Subcutaneous abdominal adipose tissue (tissue), 5 donors: ENCODE measurements around the gene CREB1.

Experiments used
- H3K27ac ChIP-seq: one replicate; pipeline ENCODE4 v1.7.0; 2013; ENCODE audit warnings: low read depth, mild to moderate bottlenecking, inconsistent platforms, low read length, moderate library complexity
- H3K27me3 ChIP-seq, 5 donors: one replicate each; pipeline ENCODE4 v1.7.0; 2013; ENCODE audit warnings: low read length in 5 of 5, inconsistent platforms in 1 of 5; ENCODE audit not compliant: control insufficient read depth in 5 of 5, insufficient read depth in 4 of 5
- H3K36me3 ChIP-seq, 5 donors: one replicate each; pipeline ENCODE4 v1.7.0; 2013; ENCODE audit warnings: low read length in 5 of 5; ENCODE audit not compliant: control insufficient read depth in 5 of 5, insufficient read depth in 5 of 5
- H3K4me1 ChIP-seq, 5 donors: one replicate each; pipeline ENCODE4 v1.7.0; 2013; ENCODE audit warnings: low read length in 5 of 5, mild to moderate bottlenecking in 3 of 5, moderate library complexity in 1 of 5; ENCODE audit not compliant: control insufficient read depth in 5 of 5, insufficient read depth in 5 of 5
- H3K4me3 ChIP-seq, 5 donors: one replicate each; pipeline ENCODE4 v1.7.0; 2013; ENCODE audit warnings: low read length in 5 of 5, low read depth in 1 of 5
- H3K9ac ChIP-seq, 5 donors: one replicate each; pipeline ENCODE4 v1.7.0; 2013; ENCODE audit warnings: low read length in 5 of 5, mild to moderate bottlenecking in 4 of 5, moderate library complexity in 3 of 5
- H3K9me3 ChIP-seq, 5 donors: one replicate each; pipeline ENCODE4 v1.7.0; 2013; ENCODE audit warnings: low read length in 5 of 5; ENCODE audit not compliant: control insufficient read depth in 5 of 5
- donor health status: healthy.
- donor health status: healthy.
- donor health status: healthy.
- donor health status: healthy.
- donor health status: healthy.

Gene CREB1

DNA sequence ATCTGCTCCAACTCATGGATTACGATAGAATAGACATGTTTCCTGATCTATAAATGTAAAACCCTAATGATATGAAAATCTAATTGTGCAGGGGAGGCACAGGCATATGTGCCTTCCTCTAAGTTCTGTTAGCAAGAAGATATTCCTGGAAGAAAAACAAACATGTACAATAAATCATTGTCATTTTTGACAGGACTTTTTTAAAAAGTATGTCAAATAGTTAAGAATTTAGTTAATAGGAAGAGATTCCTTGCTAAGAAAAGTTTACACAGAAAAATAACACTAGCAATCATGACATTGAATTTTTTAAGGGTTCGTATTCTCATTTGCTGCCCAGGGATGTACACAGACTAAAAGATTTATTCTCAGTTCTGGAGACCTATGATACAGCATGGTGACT lies 15.3 kb upstream of the CREB1 start:
- no peak overlapping the region for H3K4me3 ChIP-seq
- no peaks in the 10 kb centered on the region for H3K9me3 ChIP-seq
- H3K36me3 ChIP-seq: no peaks in the 10 kb centered on the region
- peak overlapping the region in 2 of 5 donors; percentile 11 to 48 for H3K9ac ChIP-seq
- H3K27ac ChIP-seq: peak overlapping the region; percentile 86
- H3K27me3 ChIP-seq: no peaks in the 10 kb centered on the region
- peaks cover 0 to 8% (median 6%) of the 10 kb centered on the region in 5 donors for H3K4me1 ChIP-seq

DNA sequence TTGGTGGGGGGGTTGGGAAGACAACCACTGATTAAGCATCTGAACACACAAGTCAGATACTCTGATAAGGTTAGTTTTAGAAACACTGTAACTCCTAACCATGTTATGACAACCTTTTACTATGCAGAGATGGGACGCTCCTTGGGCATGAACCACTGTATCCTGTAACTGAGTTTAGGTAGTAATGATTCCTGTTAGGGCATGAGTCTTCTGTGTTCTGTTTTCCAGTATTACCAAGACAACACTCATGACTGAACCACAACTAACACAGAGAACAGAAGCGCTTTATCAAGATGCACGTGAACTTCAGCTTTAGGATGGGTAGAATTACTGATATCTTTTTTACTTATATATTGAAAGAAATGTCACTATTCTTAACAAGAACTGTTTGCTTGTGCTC lies 14.1 kb upstream of the CREB1 start:
- Histone ChIP-seq H3K9ac (no peak overlapping the region), H3K36me3 (no peaks in the 10 kb centered on the region), H3K9me3 (no peaks in the 10 kb centered on the region), H3K27me3 (no peaks in the 10 kb centered on the region), H3K27ac (no peak overlapping the region), H3K4me1 (peaks cover 0 to 8% (median 6%) of the 10 kb centered on the region in 5 donors), H3K4me3 (no peak overlapping the region)

DNA sequence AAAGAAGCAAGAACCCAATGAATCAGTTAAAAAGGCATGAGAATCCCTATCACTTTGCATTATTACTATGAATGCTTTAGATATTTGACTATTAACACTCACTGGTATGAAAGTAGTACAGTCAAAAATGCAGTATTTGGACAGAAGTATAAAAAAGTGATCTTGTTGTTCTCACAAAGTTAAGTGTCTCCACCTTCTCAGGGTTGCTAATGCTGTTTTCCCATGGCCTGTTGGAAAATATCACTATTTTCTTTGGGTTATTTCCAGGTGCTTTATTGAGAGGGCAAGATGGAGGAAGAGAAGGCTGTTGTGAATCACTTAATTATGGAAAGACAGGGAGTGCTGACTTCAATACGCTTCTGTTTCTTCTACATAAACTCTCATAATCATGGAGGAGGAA lies 13.6 kb upstream of the CREB1 start:
- H3K9me3 ChIP-seq: no peaks in the 10 kb centered on the region
- no peaks in the 10 kb centered on the region for H3K27me3 ChIP-seq
- no peak overlapping the region for H3K27ac ChIP-seq
- peaks cover 0 to 8% (median 6%) of the 10 kb centered on the region in 5 donors for H3K4me1 ChIP-seq
- H3K36me3 ChIP-seq: no peaks in the 10 kb centered on the region
- H3K4me3 ChIP-seq: no peak overlapping the region
- no peak overlapping the region for H3K9ac ChIP-seq

DNA sequence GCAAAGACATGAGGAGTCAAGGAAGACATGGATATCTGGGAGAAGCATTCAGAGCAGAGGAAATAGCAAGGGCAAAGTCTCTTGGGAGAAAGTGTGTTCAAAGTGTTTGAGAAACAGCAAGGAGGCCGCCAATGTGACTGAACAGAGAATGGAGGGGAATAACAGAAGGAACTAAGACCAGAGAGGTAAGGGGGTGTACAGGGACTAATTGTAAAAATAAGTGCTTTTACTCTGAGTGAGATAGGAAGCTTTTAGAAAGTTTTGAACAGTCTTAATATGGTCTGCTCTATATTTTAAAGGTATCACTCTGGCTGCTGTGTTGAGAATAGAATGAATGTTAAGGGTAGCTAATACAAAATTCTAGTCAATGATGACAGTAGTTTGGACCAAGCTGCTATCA lies 6.8 kb upstream of the CREB1 start:
- no peaks in the 10 kb centered on the region for H3K27me3 ChIP-seq
- H3K4me3 ChIP-seq: no peak overlapping the region
- no peak overlapping the region for H3K27ac ChIP-seq
- H3K9ac ChIP-seq: no peak overlapping the region
- H3K9me3 ChIP-seq: no peaks in the 10 kb centered on the region
- no peaks in the 10 kb centered on the region for H3K36me3 ChIP-seq
- H3K4me1 ChIP-seq: peaks cover 0 to 9% (median 2%) of the 10 kb centered on the region in 5 donors

DNA sequence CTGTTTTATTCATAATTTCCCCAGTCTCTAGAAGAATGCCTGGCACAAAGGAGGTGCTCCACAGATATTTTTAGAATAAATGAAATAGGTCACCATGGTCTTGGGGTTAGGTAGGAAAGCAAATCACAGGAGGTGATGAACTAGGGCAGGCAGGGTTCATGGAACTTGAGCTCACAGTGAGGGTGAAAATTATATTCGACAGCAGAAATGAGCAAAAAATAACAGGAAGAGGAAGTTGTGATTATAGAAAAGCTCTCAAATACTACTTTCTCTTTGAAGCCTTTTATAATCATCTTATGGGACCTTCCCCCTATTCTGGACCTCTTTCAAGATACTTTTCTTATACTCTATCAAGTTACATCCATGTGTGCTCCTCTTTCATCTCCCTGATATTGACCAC lies 4.5 kb upstream of the CREB1 start:
- H3K27me3 ChIP-seq: no peaks in the 10 kb centered on the region
- peak overlapping the region; percentile 1 for H3K27ac ChIP-seq
- H3K4me1 ChIP-seq: peaks cover 0 to 19% (median 7%) of the 10 kb centered on the region in 5 donors
- H3K36me3 ChIP-seq: no peaks in the 10 kb centered on the region
- no peak overlapping the region for H3K9ac ChIP-seq
- no peak overlapping the region for H3K4me3 ChIP-seq
- H3K9me3 ChIP-seq: no peaks in the 10 kb centered on the region

DNA sequence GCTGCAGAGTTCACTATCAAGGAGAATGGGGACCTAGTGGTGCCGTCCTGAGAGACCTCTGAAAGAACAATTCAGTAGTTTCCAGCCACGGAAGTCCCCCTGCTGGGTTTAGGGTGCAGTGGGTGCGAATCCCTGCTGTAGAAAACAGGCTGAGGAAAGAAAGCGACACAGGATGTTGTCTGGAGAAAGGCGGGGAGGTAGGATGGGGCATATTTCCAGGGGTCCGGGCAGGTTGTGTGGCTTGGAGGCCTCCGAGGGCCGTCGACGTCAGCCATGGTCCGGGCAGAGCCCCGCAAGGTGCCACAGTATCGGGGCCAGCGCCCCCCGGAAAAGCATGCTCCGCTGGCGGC lies 807 bp upstream of the CREB1 start:
- Histone ChIP-seq H3K27me3 (no peaks in the 10 kb centered on the region), H3K9me3 (no peaks in the 10 kb centered on the region), H3K4me3 (peak overlapping the region; percentile 63 to 86 (median 83)), H3K4me1 (peaks cover 0 to 37% (median 29%) of the 10 kb centered on the region in 5 donors), H3K9ac (peak overlapping the region; percentile 89 to 100 (median 99)), H3K36me3 (no peaks in the 10 kb centered on the region), H3K27ac (peak overlapping the region; percentile 99)

DNA sequence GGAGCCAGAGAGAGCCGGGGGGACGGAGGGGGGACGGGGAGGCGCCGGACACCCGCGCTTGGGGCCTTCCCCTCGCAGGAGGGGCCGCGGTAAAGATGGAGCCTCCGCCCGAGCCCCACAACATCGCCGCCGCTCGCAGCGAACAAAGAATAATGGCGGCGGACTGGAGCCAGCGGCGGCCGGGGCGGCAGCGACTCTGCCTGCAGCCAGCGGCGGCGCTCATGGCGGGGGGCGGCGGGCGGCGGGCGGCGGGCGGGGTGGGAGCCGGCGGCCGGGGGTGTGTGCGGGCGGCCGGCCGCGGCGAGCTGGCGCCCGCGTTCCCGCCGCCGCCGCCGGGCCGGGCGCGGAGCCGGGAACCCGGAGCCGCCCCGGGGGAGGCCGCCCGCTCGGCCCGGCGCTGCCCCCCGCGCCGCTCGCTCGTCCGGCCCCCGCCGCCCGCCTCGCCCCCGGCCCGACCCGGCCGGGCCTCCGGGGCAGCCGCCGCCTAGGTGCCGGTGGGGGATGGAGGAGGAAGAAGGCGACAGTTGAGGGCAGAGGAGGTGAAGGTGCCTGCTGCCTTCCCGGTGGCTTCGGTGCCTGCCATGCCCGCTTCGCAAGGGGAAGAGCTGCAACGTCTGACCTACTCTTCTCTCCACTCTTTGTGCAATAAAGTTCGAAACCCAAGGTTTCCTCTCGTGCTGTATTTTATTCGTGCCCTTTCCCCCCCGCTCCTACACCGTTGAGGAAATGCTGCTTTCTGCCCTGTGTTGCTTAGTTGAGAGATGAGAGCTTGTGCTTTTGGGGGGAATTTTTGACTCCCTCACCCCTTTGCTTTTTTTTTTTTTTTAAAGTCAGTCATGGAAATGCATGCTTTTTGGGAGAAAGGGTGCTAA lies 634 bp downstream of the CREB1 start:
- Histone ChIP-seq H3K36me3 (no peaks in the 10 kb centered on the region), H3K9me3 (no peaks in the 10 kb centered on the region), H3K9ac (peak overlapping the region; percentile 90 to 100 (median 98)), H3K4me3 (peak overlapping the region; percentile 81 to 99 (median 98)), H3K27ac (peak overlapping the region; percentile 99), H3K27me3 (no peaks in the 10 kb centered on the region), H3K4me1 (peaks cover 0 to 49% (median 40%) of the 10 kb centered on the region in 5 donors)

DNA sequence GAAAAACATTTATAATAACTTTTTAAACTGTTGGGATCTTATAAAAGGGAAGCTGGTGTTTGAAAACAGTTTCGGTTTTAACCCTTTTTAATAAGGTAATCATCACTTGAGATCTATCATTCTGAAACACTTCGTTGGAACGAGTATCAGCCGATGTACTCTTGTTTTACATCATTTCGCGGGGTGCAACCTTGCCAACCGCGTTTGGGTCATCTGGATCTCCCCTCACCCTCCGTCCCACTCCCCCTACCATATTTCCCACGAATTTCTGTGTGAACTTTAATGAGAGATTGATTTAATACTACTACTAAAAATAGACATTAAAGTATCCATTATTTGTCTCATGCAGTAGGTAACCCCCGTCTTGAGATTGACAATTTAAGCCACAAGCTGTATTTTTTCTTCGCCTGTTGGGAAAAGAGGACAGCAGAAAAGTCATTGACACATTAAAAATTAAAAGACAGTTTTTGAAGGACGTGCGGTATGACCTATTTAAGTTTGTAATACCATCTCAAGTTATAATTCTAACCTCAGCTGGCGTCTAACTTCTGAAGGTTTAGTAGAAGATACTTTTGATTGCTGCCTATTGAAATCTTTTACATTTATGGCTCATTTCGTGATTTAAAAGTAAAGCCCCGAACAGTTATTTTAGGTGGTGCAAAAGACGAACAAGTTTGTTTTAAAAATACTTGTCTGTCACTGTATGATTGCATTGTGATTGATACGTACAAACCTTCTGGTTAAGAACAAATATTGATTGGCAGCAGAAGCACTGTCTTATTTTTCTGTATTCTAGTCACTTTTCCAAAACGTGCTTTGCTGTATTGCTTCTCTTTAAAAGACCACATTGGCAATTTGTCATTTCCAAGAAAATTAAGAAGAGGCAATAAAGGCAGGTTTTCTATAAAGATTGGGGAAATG lies 1.5 kb downstream of the CREB1 start:
- no peaks in the 10 kb centered on the region for H3K27me3 ChIP-seq
- peak overlapping the region; percentile 81 to 99 (median 98) for H3K4me3 ChIP-seq
- H3K9me3 ChIP-seq: no peaks in the 10 kb centered on the region
- peak overlapping the region; percentile 94 for H3K27ac ChIP-seq
- peaks cover 0 to 49% (median 41%) of the 10 kb centered on the region in 5 donors for H3K4me1 ChIP-seq
- peak overlapping the region; percentile 77 to 98 (median 93) for H3K9ac ChIP-seq
- no peaks in the 10 kb centered on the region for H3K36me3 ChIP-seq

DNA sequence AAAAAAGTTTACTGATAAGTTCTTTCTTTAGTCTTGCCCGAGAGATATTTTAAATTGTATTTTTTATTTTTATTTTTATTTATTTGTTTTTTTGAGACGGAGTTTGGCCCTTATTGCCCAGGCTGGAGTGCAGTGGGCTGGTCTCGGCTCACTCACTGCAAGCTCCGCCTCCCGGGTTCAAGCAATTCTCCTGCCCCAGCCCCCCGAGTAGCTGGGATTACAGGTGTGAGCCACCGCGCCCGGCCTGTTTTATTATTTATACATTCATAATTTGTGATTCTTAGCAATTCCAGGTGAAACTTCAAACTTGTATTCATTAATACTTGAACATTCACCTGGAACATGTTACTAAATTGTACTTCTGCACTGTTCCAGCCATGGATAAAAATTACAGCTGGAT lies 2.9 kb downstream of the CREB1 start:
- Histone ChIP-seq H3K4me3 (no peak overlapping the region), H3K9me3 (no peaks in the 10 kb centered on the region), H3K27me3 (no peaks in the 10 kb centered on the region), H3K27ac (peak overlapping the region; percentile 94), H3K36me3 (no peaks in the 10 kb centered on the region), H3K9ac (peak overlapping the region in 2 of 5 donors; percentile 36 to 41), H3K4me1 (peaks cover 0 to 46% (median 41%) of the 10 kb centered on the region in 5 donors)
